Type B pancreatic cell (in vitro differentiated cells): ENCODE data around the gene PRPF38B. TPM values are rescaled to one million over a fixed set of nuclear protein-coding genes. Genes with fewer than 3 reads are reported as not detected.

Source experiments
- DNase-seq: peaks from one replicate; pipeline ENCODE4 v3.0.0; 2021; ENCODE audit warnings: mixed read lengths; ENCODE audit not compliant: unreplicated experiment; ENCODE audit errors: extremely low spot score
- H3K27ac Mint-ChIP-seq: 2 replicates; pipeline ENCODE4 v1.8.0; 2021; ENCODE audit warnings: mild to moderate bottlenecking, mixed read lengths
- H3K27me3 Mint-ChIP-seq: 2 replicates; pipeline ENCODE4 v1.8.0; 2021; ENCODE audit warnings: mixed read lengths
- H3K36me3 Mint-ChIP-seq: 2 replicates; pipeline ENCODE4 v1.8.0; 2021; ENCODE audit warnings: mixed read lengths
- H3K4me1 Mint-ChIP-seq: one replicate; pipeline ENCODE4 v1.8.0; 2021; ENCODE audit warnings: mixed read lengths; ENCODE audit not compliant: unreplicated experiment
- H3K4me3 Mint-ChIP-seq: 2 replicates; pipeline ENCODE4 v1.8.0; 2021; ENCODE audit warnings: mild to moderate bottlenecking, mixed read lengths
- H3K9me3 Mint-ChIP-seq: 2 replicates; pipeline ENCODE4 v1.8.0; 2021; ENCODE audit warnings: mixed read lengths
- total RNA-seq: library from RNA; stranded (reverse); gene quantifications from 2 replicates; pipeline ENCODE4 v1.2.1, GENCODE V29; 2021; ENCODE audit warnings: low replicate concordance
- TF ChIP-seq, protein P1 (sequence below): fragments of 200-600 bp; sonication (generic); conservative IDR thresholded peaks from 2 replicates; pipeline ENCODE4 v1.5.0; 2021; ENCODE audit warnings: antibody characterized with exemption, mild to moderate bottlenecking

The PRPF38B gene
- total RNA-seq, 1 donor from 2014 or later, result 45.6 TPM

DNA sequence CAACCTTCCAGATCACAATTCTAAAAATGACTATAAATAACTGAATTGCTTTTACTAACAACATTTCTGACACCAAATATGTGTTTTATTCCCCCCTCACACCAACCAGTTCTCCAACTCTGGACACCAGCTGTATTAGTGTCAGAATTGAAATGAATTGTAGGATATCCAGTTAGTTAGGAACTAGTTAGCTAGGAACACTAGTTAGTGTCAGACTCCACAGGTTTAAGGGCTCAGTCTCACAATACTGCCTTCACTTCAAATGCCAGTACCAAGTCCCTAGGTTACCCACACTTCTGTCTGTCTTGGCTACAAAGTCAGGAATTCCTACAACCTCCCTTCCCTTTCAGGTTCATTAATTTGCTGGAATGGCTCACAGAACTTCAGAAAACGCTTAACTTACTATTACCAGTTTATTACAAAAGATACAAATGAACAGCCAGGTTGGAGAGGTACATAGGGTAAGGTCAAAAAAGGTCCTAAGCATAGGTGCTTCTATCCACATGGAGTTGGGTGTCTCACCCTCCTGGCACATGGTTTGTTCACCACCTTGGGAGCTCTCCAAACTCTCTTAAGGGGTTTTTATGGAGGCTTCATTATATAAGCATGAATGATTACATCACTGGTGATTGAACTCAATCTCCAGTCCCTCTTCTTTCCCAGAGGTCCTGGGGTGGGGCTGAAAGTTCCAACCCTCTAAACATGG, 58.5 kb downstream of the PRPF38B start:
- no peak for DNase-seq
- H3K4me1 Mint-ChIP-seq, result peaks cover 19% of the 10 kb centered on the region
- H3K36me3 Mint-ChIP-seq, result peaks cover 6% of the 10 kb centered on the region
- H3K27me3 Mint-ChIP-seq, result peaks cover 3% of the 10 kb centered on the region
- no peak overlapping the region for H3K4me3 Mint-ChIP-seq
- H3K27ac Mint-ChIP-seq, result no peak overlapping the region
- no peaks in the 10 kb centered on the region for H3K9me3 Mint-ChIP-seq
- TF ChIP-seq, protein P1, sequence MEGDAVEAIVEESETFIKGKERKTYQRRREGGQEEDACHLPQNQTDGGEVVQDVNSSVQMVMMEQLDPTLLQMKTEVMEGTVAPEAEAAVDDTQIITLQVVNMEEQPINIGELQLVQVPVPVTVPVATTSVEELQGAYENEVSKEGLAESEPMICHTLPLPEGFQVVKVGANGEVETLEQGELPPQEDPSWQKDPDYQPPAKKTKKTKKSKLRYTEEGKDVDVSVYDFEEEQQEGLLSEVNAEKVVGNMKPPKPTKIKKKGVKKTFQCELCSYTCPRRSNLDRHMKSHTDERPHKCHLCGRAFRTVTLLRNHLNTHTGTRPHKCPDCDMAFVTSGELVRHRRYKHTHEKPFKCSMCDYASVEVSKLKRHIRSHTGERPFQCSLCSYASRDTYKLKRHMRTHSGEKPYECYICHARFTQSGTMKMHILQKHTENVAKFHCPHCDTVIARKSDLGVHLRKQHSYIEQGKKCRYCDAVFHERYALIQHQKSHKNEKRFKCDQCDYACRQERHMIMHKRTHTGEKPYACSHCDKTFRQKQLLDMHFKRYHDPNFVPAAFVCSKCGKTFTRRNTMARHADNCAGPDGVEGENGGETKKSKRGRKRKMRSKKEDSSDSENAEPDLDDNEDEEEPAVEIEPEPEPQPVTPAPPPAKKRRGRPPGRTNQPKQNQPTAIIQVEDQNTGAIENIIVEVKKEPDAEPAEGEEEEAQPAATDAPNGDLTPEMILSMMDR, result no peak

Other genes with a start within 250 kb of the PRPF38B start
- not detected in 2 replicates for gene NBPF6, start 242.0 kb upstream of the PRPF38B start, total RNA-seq
- gene EEIG2, start 132.2 kb upstream of the PRPF38B start, total RNA-seq, result 8.9 and 11.2 TPM in 2 replicates
- 6.9 and 11.5 TPM in 2 replicates for gene HENMT1, start 31.2 kb upstream of the PRPF38B start, total RNA-seq
- gene FNDC7, start 20.6 kb downstream of the PRPF38B start, total RNA-seq, result not detected in 2 replicates
- 40.5 and 48.4 TPM in 2 replicates for gene STXBP3, start 54.4 kb downstream of the PRPF38B start, total RNA-seq
- gene AKNAD1, start 164.8 kb downstream of the PRPF38B start, total RNA-seq, result 0.92 TPM in 1 of 2 replicates, not detected in the other
- gene GPSM2, start 184.7 kb downstream of the PRPF38B start, total RNA-seq, result 21.8 and 27.9 TPM in 2 replicates